Liver (tissue), 9 donors: ENCODE measurements around the gene CD82. TPM values are rescaled to one million over a fixed set of nuclear protein-coding genes. Genes with fewer than 3 reads are reported as not detected.

Experiments
- DNase-seq: peaks from one replicate; pipeline ENCODE4 v3.0.0-alpha.2; 2017; ENCODE audit warnings: low spot score
- H3K27ac ChIP-seq, 2 donors: one replicate each; pipeline ENCODE4 v1.7.0; 2013; ENCODE audit warnings: inconsistent platforms in 2 of 2, low read length in 2 of 2, control low read depth in 1 of 2, low read depth in 1 of 2, mild to moderate bottlenecking in 1 of 2
- H3K27me3 ChIP-seq, 4 donors: one replicate each; pipeline versions ENCODE4 v1.6.1 to v1.7.0; 2013; ENCODE audit warnings: low read length in 3 of 4, inconsistent platforms in 1 of 4, mild to moderate bottlenecking in 1 of 4, moderate library complexity in 1 of 4; ENCODE audit not compliant: control insufficient read depth in 4 of 4, insufficient read depth in 4 of 4
- H3K36me3 ChIP-seq, 4 donors: one replicate each; pipeline versions ENCODE4 v1.6.1 to v1.7.0; 2013; ENCODE audit warnings: low read length in 3 of 4, mild to moderate bottlenecking in 3 of 4, low read depth in 1 of 4, moderate library complexity in 1 of 4; ENCODE audit not compliant: control insufficient read depth in 4 of 4, insufficient read depth in 3 of 4
- H3K4me1 ChIP-seq, 4 donors: one replicate each; pipeline versions ENCODE4 v1.6.1 to v1.7.0; 2013; ENCODE audit warnings: low read length in 3 of 4, mild to moderate bottlenecking in 3 of 4, moderate library complexity in 1 of 4; ENCODE audit not compliant: control insufficient read depth in 4 of 4, insufficient read depth in 4 of 4
- H3K4me3 ChIP-seq, 3 donors: one replicate each; pipeline versions ENCODE4 v1.6.1 to v1.7.0; 2013; ENCODE audit warnings: low read length in 3 of 3, control low read depth in 1 of 3, low read depth in 1 of 3, mild to moderate bottlenecking in 1 of 3
- H3K9ac ChIP-seq, 2 donors: one replicate each; pipeline ENCODE4 v1.7.0; 2013; ENCODE audit warnings: low read length in 2 of 2, mild to moderate bottlenecking in 2 of 2, moderate library complexity in 2 of 2, control low read depth in 1 of 2, low read depth in 1 of 2
- H3K9me3 ChIP-seq, 4 donors: one replicate each; pipeline versions ENCODE4 v1.6.1 to v1.7.0; 2013; ENCODE audit warnings: low read length in 3 of 4; ENCODE audit not compliant: control insufficient read depth in 4 of 4
- EGR1 ChIP-seq, 2 donors: IDR thresholded peaks; 2 replicates each; pipeline ENCODE4 v1.6.1; 2016 to 2018; ENCODE audit warnings: antibody characterized with exemption in 2 of 2, low read depth in 2 of 2
- FOXA2 ChIP-seq: IDR thresholded peaks from 2 replicates; pipeline ENCODE4 v1.6.1; 2016; ENCODE audit warnings: antibody characterized with exemption
- GABPA ChIP-seq, 2 donors: IDR thresholded peaks in 1 of 2; conservative IDR thresholded peaks in 1 of 2; 2 replicates each; pipeline ENCODE4 v1.6.1; 2016; ENCODE audit warnings: antibody characterized with exemption in 2 of 2, mild to moderate bottlenecking in 1 of 2, moderate library complexity in 1 of 2
- HNF4A ChIP-seq, 2 donors: conservative IDR thresholded peaks; 2 replicates each; pipeline ENCODE4 v1.6.1; 2016; ENCODE audit warnings: antibody characterized with exemption in 2 of 2, mild to moderate bottlenecking in 2 of 2
- HNF4G ChIP-seq: IDR thresholded peaks from 2 replicates; pipeline ENCODE4 v1.6.1; 2016; ENCODE audit warnings: antibody characterized with exemption
- JUND ChIP-seq, 2 donors: IDR thresholded peaks; 2 replicates each; pipeline ENCODE4 v1.6.1; 2016; ENCODE audit warnings: antibody characterized with exemption in 2 of 2
- RXRA ChIP-seq, 2 donors: IDR thresholded peaks; 2 replicates each; pipeline ENCODE4 v1.6.1; 2017 to 2018; ENCODE audit warnings: antibody characterized with exemption in 2 of 2, mild to moderate bottlenecking in 1 of 2
- TAF1 ChIP-seq: conservative IDR thresholded peaks from 2 replicates; pipeline ENCODE4 v1.6.1; 2016; ENCODE audit warnings: antibody characterized with exemption, mild to moderate bottlenecking
- WGBS: extraction: QIAGEN DNeasy Blood & Tissue Kit; methylation state at CpG from one replicate; pipeline ENCODE4 v1.1.7; 2013; 5-methylcytosine and 5-hydroxymethylcytosine counted together
- polyA plus RNA-seq, 2 donors: library from polyadenylated mRNA; stranded (reverse) in 1 of 2; unstranded in 1 of 2; fragments of 200-250 nt in 1 of 2; fragments of >200 nt in 1 of 2; fragmentation: Nextera tagmentation in 1 of 2; extraction: Ambion mirVana in 1 of 2; gene quantifications; one replicate each; pipeline versions ENCODE4 v1.2.1 to v1.2.3, GENCODE V29; 2013 to 2015
- total RNA-seq, 2 donors: library from RNA; depleted of rRNA; stranded (reverse); fragments of >200 nt; gene quantifications; one replicate each; pipeline ENCODE4 v1.2.3, GENCODE V29; 2014
- TF ChIP-seq, protein P1 (sequence below): fragments of 150-350 bp; IDR thresholded peaks from 2 replicates; pipeline ENCODE4 v1.5.1; 2017; ENCODE audit warnings: improper control_type of control experiment, low read depth, low read length; ENCODE audit not compliant: missing input control
- TF ChIP-seq, protein P2 (sequence below): IDR thresholded peaks from 2 replicates; pipeline ENCODE4 v1.6.1; 2016; ENCODE audit warnings: antibody characterized with exemption, mild to moderate bottlenecking
- TF ChIP-seq, protein P3 (sequence below): IDR thresholded peaks from 2 replicates; pipeline ENCODE4 v1.6.1; 2016; ENCODE audit warnings: antibody characterized with exemption
- TF ChIP-seq, protein P4 (sequence below): IDR thresholded peaks from 2 replicates; pipeline ENCODE4 v1.6.1; 2016; ENCODE audit warnings: antibody characterized with exemption
- TF ChIP-seq, protein P5 (sequence below): IDR thresholded peaks from 2 replicates; pipeline ENCODE4 v1.6.1; 2016; ENCODE audit warnings: antibody characterized with exemption
- donor health status: healthy.
- donor health status: healthy.
- donor health status: healthy.
- donor health status: healthy.
- donor health status: healthy.

Gene CD82
- total and polyA plus RNA-seq, 4 donors: 27.4 to 82.6 (median 47.8) TPM

DNA sequence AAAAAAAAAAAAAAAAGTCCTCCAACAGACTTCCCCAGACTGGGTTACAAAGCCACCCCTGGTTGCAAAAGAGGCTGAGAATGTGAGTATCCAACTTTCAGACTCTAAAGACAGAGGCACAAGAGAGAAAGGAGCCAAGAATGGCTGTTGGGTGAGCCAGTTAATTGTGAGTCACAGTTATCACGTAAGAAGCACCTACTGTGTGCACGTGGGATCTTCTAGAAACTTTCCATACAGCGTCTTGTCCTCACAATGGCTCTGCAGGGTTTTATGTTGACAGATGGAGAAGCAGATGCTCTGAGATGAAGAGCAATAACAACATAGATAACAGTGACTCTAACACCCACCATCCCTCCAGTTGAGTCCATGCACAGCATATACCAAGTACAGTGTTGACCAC lies 41.0 kb downstream of the CD82 start:
- Histone ChIP-seq H3K9me3 (no peaks in the 10 kb centered on the region), H3K9ac (no peak overlapping the region), H3K4me1 (no peaks in the 10 kb centered on the region), H3K27ac (no peak overlapping the region), H3K27me3 (no peaks in the 10 kb centered on the region), H3K36me3 (peaks cover 3 to 18% (median 13%) of the 10 kb centered on the region in 4 donors), H3K4me3 (no peak overlapping the region)
- WGBS: 89% methylated on average over 3 of the region's 3 CpGs
- no peak for DNase-seq
- TF ChIP-seq, protein P1, sequence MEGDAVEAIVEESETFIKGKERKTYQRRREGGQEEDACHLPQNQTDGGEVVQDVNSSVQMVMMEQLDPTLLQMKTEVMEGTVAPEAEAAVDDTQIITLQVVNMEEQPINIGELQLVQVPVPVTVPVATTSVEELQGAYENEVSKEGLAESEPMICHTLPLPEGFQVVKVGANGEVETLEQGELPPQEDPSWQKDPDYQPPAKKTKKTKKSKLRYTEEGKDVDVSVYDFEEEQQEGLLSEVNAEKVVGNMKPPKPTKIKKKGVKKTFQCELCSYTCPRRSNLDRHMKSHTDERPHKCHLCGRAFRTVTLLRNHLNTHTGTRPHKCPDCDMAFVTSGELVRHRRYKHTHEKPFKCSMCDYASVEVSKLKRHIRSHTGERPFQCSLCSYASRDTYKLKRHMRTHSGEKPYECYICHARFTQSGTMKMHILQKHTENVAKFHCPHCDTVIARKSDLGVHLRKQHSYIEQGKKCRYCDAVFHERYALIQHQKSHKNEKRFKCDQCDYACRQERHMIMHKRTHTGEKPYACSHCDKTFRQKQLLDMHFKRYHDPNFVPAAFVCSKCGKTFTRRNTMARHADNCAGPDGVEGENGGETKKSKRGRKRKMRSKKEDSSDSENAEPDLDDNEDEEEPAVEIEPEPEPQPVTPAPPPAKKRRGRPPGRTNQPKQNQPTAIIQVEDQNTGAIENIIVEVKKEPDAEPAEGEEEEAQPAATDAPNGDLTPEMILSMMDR: no peak
- TF ChIP-seq JUND (IDR thresholded peaks at IDR 0.05): no peak

DNA sequence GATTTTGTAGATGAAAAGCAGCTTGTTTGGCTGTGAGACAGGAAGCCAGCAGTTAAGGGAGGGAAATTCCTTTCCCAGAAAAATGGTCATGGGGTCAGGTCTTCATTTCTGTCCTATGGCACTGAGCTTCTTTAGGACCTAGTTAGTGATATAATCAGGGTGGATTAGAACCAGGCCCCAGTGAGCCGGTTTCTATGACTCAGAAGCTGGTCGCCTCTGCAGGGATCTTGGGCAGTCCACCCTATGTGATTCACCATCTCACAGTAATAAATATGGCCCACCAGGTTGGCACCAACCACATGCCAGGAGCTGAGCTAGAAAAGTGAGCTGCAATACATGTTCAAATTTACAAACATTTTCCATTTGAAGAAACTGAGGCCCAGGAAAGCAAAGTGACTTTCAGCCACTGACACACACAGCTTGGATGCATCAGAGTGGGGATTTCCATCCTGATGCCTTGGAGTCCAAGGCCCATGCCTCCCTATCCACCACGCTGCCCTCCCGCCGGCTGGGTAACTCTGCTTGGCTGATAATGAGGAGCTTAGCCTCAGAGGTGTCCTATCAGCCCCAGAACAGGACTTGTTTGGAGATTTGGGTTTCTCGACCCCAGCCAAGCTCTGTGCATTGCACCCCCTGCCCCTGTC lies 42.0 kb downstream of the CD82 start:
- no peak for DNase-seq
- H3K36me3 ChIP-seq: peaks cover 3 to 15% (median 13%) of the 10 kb centered on the region in 4 donors
- H3K9ac ChIP-seq: no peak overlapping the region
- H3K27ac ChIP-seq: no peak overlapping the region
- TF ChIP-seq EGR1 (IDR thresholded peaks at IDR 0.05; ENCODE audit: low read depth in 2 of 2): no peak
- TF ChIP-seq, protein P1: no peak
- TF ChIP-seq, protein P2, sequence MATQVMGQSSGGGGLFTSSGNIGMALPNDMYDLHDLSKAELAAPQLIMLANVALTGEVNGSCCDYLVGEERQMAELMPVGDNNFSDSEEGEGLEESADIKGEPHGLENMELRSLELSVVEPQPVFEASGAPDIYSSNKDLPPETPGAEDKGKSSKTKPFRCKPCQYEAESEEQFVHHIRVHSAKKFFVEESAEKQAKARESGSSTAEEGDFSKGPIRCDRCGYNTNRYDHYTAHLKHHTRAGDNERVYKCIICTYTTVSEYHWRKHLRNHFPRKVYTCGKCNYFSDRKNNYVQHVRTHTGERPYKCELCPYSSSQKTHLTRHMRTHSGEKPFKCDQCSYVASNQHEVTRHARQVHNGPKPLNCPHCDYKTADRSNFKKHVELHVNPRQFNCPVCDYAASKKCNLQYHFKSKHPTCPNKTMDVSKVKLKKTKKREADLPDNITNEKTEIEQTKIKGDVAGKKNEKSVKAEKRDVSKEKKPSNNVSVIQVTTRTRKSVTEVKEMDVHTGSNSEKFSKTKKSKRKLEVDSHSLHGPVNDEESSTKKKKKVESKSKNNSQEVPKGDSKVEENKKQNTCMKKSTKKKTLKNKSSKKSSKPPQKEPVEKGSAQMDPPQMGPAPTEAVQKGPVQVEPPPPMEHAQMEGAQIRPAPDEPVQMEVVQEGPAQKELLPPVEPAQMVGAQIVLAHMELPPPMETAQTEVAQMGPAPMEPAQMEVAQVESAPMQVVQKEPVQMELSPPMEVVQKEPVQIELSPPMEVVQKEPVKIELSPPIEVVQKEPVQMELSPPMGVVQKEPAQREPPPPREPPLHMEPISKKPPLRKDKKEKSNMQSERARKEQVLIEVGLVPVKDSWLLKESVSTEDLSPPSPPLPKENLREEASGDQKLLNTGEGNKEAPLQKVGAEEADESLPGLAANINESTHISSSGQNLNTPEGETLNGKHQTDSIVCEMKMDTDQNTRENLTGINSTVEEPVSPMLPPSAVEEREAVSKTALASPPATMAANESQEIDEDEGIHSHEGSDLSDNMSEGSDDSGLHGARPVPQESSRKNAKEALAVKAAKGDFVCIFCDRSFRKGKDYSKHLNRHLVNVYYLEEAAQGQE: no peak
- no peak for TF ChIP-seq TAF1
- TF ChIP-seq, protein P3, sequence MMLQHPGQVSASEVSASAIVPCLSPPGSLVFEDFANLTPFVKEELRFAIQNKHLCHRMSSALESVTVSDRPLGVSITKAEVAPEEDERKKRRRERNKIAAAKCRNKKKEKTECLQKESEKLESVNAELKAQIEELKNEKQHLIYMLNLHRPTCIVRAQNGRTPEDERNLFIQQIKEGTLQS: no peak
- TF ChIP-seq, protein P4, sequence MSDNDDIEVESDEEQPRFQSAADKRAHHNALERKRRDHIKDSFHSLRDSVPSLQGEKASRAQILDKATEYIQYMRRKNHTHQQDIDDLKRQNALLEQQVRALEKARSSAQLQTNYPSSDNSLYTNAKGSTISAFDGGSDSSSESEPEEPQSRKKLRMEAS: no peak
- no peak for TF ChIP-seq GABPA (IDR thresholded peaks at IDR 0.05 in 1 of 2, conservative IDR thresholded peaks at IDR 0.05 in 1 of 2)
- TF ChIP-seq RXRA (IDR thresholded peaks at IDR 0.05): no peak
- TF ChIP-seq FOXA2: no peak
- TF ChIP-seq, protein P5, sequence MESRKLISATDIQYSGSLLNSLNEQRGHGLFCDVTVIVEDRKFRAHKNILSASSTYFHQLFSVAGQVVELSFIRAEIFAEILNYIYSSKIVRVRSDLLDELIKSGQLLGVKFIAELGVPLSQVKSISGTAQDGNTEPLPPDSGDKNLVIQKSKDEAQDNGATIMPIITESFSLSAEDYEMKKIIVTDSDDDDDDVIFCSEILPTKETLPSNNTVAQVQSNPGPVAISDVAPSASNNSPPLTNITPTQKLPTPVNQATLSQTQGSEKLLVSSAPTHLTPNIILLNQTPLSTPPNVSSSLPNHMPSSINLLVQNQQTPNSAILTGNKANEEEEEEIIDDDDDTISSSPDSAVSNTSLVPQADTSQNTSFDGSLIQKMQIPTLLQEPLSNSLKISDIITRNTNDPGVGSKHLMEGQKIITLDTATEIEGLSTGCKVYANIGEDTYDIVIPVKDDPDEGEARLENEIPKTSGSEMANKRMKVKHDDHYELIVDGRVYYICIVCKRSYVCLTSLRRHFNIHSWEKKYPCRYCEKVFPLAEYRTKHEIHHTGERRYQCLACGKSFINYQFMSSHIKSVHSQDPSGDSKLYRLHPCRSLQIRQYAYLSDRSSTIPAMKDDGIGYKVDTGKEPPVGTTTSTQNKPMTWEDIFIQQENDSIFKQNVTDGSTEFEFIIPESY: no peak
- TF ChIP-seq HNF4A (conservative IDR thresholded peaks at IDR 0.05): no peak
- TF ChIP-seq HNF4G: no peak
- H3K9me3 ChIP-seq: no peaks in the 10 kb centered on the region
- H3K4me1 ChIP-seq: no peaks in the 10 kb centered on the region
- H3K27me3 ChIP-seq: no peaks in the 10 kb centered on the region
- no peak overlapping the region for H3K4me3 ChIP-seq
- WGBS: 92% methylated on average over 6 of the region's 6 CpGs
